OCI-LY3 (cell line): ENCODE measurements around the gene MACROD2.

Experiments
- CTCF ChIP-seq: fragments of 200-600, 300-600 bp; sonication (generic); IDR thresholded peaks from 2 replicates; pipeline ENCODE4 v1.5.1; 2014; ENCODE audit warnings: antibody characterized with exemption, low read length, low read depth
- EZH2phosphoT487 ChIP-seq: fragments of 200-600 bp; shearing (Covaris generic); IDR thresholded peaks from 2 replicates; pipeline ENCODE4 v1.6.1; 2018; ENCODE audit warnings: antibody characterized with exemption, mixed run types, low read depth

DNA sequence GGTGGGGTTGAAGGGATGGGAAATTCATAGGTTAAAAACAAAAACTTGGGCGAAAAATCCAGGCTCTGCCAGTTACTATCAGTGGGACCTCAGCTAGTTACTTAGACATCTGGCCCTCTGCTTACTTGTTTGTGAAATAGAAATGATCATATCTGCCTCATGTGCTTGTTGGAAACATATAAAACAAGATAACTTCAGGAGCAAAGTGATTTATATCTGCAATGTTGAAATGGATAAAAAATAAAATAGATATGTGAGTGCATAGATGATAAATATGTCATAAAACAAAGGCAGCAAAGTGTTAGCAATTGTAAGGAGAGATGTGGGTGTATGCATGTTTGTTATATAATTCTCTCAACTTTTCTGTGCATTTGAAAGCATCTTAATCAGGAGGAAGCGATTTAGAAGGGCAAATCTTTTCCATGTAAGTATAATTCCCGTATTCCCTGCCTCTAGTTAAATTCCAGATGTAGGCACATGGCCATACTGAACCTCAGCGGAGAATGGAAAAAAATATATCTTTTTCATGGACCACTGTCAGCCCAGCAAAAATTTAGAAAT is 921.1 kb downstream of the MACROD2 start:
- TF ChIP-seq CTCF, result no peak
- TF ChIP-seq EZH2phosphoT487, result no peak
